Sigmoid colon (tissue), 4 donors: Measurements from ENCODE around the gene CYP27B1.

Experiments used
- CTCF ChIP-seq, 4 experiments: fragments of 450-650 bp in 3 of 4; fragments of 200-600 bp in 1 of 4; IDR thresholded peaks; one replicate each; pipeline ENCODE4 v1.5.1; 2016 to 2019; ENCODE audit warnings: antibody characterized with exemption in 4 of 4, mild to moderate bottlenecking in 3 of 4, moderate library complexity in 2 of 4
- POLR2A ChIP-seq, 2 donors: fragments of 450-650 bp; IDR thresholded peaks; one replicate each; pipeline ENCODE4 v1.6.1; 2016; ENCODE audit warnings: antibody characterized with exemption in 2 of 2, mild to moderate bottlenecking in 2 of 2, moderate library complexity in 2 of 2
- POLR2AphosphoS5 ChIP-seq, 4 donors: sonication (generic); formaldehyde crosslinking; IDR thresholded peaks; one replicate each; pipeline ENCODE4 v1.6.1; 2017; ENCODE audit warnings: antibody characterized with exemption in 4 of 4

GRCh38 chr12:57762463-57762862, 4.4 kb downstream of the CYP27B1 start:
- TF ChIP-seq CTCF (IDR thresholded peaks at IDR 0.05) (no peak), POLR2AphosphoS5 (IDR thresholded peaks at IDR 0.05) (no peak), POLR2A (IDR thresholded peaks at IDR 0.05) (no peak)
